Subcutaneous abdominal adipose tissue (tissue), 5 donors: ENCODE measurements around the gene PLA2G15.

Experiments
- H3K27ac ChIP-seq: one replicate; pipeline ENCODE4 v1.7.0; 2013; ENCODE audit warnings: low read depth, mild to moderate bottlenecking, inconsistent platforms, low read length, moderate library complexity
- H3K27me3 ChIP-seq, 5 donors: one replicate each; pipeline ENCODE4 v1.7.0; 2013; ENCODE audit warnings: low read length in 5 of 5, inconsistent platforms in 1 of 5; ENCODE audit not compliant: control insufficient read depth in 5 of 5, insufficient read depth in 4 of 5
- H3K36me3 ChIP-seq, 5 donors: one replicate each; pipeline ENCODE4 v1.7.0; 2013; ENCODE audit warnings: low read length in 5 of 5; ENCODE audit not compliant: control insufficient read depth in 5 of 5, insufficient read depth in 5 of 5
- H3K4me1 ChIP-seq, 5 donors: one replicate each; pipeline ENCODE4 v1.7.0; 2013; ENCODE audit warnings: low read length in 5 of 5, mild to moderate bottlenecking in 3 of 5, moderate library complexity in 1 of 5; ENCODE audit not compliant: control insufficient read depth in 5 of 5, insufficient read depth in 5 of 5
- H3K4me3 ChIP-seq, 5 donors: one replicate each; pipeline ENCODE4 v1.7.0; 2013; ENCODE audit warnings: low read length in 5 of 5, low read depth in 1 of 5
- H3K9ac ChIP-seq, 5 donors: one replicate each; pipeline ENCODE4 v1.7.0; 2013; ENCODE audit warnings: low read length in 5 of 5, mild to moderate bottlenecking in 4 of 5, moderate library complexity in 3 of 5
- H3K9me3 ChIP-seq, 5 donors: one replicate each; pipeline ENCODE4 v1.7.0; 2013; ENCODE audit warnings: low read length in 5 of 5; ENCODE audit not compliant: control insufficient read depth in 5 of 5
- donor health status: healthy.
- donor health status: healthy.
- donor health status: healthy.
- donor health status: healthy.
- donor health status: healthy.

Gene PLA2G15

DNA sequence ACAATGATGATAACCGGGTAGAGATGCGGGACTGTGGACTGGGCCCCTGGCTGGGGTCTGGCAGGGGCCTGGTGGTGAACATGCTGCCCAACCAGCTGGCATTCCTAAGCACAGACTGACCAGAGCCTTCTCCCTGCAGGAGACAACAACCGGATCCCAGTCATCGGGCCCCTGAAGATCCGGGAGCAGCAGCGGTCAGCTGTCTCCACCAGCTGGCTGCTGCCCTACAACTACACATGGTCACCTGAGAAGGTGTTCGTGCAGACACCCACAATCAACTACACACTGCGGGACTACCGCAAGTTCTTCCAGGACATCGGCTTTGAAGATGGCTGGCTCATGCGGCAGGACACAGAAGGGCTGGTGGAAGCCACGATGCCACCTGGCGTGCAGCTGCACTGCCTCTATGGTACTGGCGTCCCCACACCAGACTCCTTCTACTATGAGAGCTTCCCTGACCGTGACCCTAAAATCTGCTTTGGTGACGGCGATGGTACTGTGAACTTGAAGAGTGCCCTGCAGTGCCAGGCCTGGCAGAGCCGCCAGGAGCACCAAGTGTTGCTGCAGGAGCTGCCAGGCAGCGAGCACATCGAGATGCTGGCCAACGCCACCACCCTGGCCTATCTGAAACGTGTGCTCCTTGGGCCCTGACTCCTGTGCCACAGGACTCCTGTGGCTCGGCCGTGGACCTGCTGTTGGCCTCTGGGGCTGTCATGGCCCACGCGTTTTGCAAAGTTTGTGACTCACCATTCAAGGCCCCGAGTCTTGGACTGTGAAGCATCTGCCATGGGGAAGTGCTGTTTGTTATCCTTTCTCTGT is 14.0 kb downstream of the PLA2G15 start:
- H3K9ac ChIP-seq: no peak overlapping the region

GRCh38 chr16:68263559-68264127 is 18.5 kb downstream of the PLA2G15 start:
- H3K9me3 ChIP-seq: no peaks in the 10 kb centered on the region
- no peaks in the 10 kb centered on the region for H3K27me3 ChIP-seq
- H3K4me1 ChIP-seq: peaks cover 4 to 58% (median 34%) of the 10 kb centered on the region in 5 donors
- peak overlapping the region; percentile 98 for H3K27ac ChIP-seq
- peaks cover 0 to 27% (median 21%) of the 10 kb centered on the region in 5 donors for H3K36me3 ChIP-seq
- H3K4me3 ChIP-seq: peak overlapping the region in 4 of 5 donors; percentile 79 to 90 (median 86)
- H3K9ac ChIP-seq: peak overlapping the region; percentile 38 to 96 (median 81)

More for the DNA sequence above, 14.0 kb downstream of the PLA2G15 start:
- no peak overlapping the region for H3K4me3 ChIP-seq
- peaks cover 0 to 61% (median 43%) of the 10 kb centered on the region in 5 donors for H3K36me3 ChIP-seq
- no peaks in the 10 kb centered on the region for H3K27me3 ChIP-seq
- no peaks in the 10 kb centered on the region for H3K9me3 ChIP-seq
- peaks cover 3 to 47% (median 35%) of the 10 kb centered on the region in 5 donors for H3K4me1 ChIP-seq
- H3K27ac ChIP-seq: peak overlapping the region; percentile 60

- H3K27ac ChIP-seq: peak within 1 kb of the TSS; percentile 98
- H3K4me3 ChIP-seq: peak within 1 kb of the TSS; percentile 77 to 90 (median 83)
- H3K27me3 ChIP-seq: no peaks in the 10 kb centered on the region
- H3K36me3 ChIP-seq: peaks cover 4 to 22% (median 15%) of the 10 kb centered on the region in 5 donors
- H3K4me1 ChIP-seq: peaks cover 4 to 51% (median 37%) of the 10 kb centered on the region in 5 donors
- H3K9me3 ChIP-seq: no peaks in the 10 kb centered on the region
- peak within 1 kb of the TSS; percentile 80 to 98 (median 95) for H3K9ac ChIP-seq
Measured at GRCh38 chr16:68264128-68265077, 19.2 kb downstream of the PLA2G15 start, which contains the start of gene SLC7A6. Gene SLC7A6, plus strand, starts transcription at chr16:68264526. Its CDS starts 10,201 bp downstream, at chr16:68274727.

DNA sequence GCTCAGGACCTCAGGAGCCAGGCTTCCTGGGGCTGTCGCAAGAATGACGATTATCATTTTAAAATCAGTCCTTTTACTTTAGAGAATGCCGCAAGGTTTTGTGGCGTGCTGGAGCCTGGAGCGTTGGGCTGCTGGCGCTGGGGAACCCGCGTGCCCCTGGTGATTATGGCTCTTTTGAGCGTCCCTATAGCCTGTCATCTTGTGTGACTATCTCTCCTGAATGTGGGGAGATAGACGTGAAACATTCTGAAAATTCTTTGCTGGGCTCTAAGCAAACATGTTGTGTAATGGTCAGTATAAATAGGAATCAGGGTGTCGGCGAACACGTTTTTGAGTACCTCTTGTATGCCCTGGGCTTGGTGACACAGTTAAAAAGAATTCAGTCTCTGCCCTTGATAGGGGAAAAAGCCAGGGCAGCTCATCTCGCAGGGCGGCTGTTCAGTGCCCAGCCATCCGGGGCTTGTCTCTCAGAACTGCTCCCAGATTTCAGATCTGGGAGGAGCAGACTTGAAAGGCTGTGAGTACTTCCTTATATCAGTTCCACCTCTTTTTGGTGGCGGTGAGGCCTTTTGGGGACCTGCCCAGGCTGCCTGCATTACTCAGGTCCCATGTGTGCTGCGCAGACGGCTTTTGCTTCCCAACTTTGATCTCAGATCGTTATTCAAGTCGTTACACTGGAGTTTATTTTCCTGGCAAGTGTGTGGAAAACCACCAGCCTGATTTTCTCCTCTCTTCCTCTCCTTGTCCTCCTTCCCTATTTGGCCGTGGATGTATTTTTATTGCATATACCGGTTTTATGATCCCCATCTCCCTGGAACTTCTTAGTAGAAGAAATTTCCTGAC is 20.1 kb downstream of the PLA2G15 start:
- peak overlapping the region; percentile 80 to 98 (median 95) for H3K9ac ChIP-seq
- peak overlapping the region; percentile 98 for H3K27ac ChIP-seq
- no peaks in the 10 kb centered on the region for H3K27me3 ChIP-seq
- no peaks in the 10 kb centered on the region for H3K9me3 ChIP-seq
- peaks cover 4 to 54% (median 46%) of the 10 kb centered on the region in 5 donors for H3K4me1 ChIP-seq
- peak overlapping the region; percentile 77 to 90 (median 83) for H3K4me3 ChIP-seq
- peaks cover 2 to 18% (median 6%) of the 10 kb centered on the region in 5 donors for H3K36me3 ChIP-seq

DNA sequence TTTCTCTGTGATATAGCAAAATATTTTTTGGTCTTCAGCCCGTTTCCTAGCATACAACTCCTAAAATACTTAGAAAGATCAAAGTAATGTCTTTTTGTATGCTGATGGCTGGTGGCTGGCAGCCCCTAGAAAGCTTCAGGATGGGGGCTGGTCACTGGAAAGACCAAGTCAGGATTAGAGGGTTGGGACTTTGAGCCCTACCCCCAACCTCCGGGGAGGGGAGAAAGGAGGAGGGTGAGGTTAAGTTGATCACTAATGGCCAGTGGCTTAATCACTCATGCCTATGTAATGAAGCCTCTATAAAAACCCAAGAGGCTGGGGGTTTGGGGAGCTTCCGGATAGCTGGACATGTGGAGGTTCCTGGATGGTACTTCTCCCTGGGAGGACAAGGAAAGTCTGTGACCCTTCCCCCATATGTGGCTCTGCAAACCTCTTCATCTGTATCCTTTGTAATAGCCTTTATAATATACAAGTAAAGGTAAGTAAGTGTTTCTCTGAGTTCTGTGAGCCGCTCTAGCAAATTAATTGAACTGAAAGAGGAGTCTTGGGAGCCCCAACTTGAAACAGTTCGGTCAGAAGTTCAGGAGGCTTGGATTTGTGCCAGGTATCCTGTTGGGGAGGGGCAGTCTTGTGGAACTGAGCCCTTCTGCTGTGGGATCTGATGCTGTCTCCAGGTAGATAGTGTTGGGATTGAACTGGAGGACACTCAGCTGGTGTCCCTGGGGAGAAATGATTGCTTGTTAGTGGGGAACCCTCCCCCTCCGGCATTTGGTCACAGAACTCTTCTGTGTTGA is 22.6 kb downstream of the PLA2G15 start:
- Histone ChIP-seq H3K9ac (peak overlapping the region in 1 of 5 donors; percentile 48), H3K4me3 (peak overlapping the region in 2 of 5 donors; percentile 2 to 16), H3K27ac (peak overlapping the region; percentile 74), H3K4me1 (peaks cover 4 to 76% (median 58%) of the 10 kb centered on the region in 5 donors), H3K36me3 (peaks cover 0 to 20% (median 4%) of the 10 kb centered on the region in 5 donors), H3K9me3 (no peaks in the 10 kb centered on the region), H3K27me3 (no peaks in the 10 kb centered on the region)

GRCh38 chr16:68269793-68270192 is 24.6 kb downstream of the PLA2G15 start:
- Histone ChIP-seq H3K9me3 (no peaks in the 10 kb centered on the region), H3K36me3 (peaks cover 4 to 40% (median 16%) of the 10 kb centered on the region in 5 donors), H3K4me3 (no peak overlapping the region), H3K27ac (peak overlapping the region; percentile 74), H3K9ac (peak overlapping the region in 2 of 5 donors; percentile 7 to 47), H3K4me1 (peaks cover 3 to 72% (median 49%) of the 10 kb centered on the region in 5 donors), H3K27me3 (no peaks in the 10 kb centered on the region)

DNA sequence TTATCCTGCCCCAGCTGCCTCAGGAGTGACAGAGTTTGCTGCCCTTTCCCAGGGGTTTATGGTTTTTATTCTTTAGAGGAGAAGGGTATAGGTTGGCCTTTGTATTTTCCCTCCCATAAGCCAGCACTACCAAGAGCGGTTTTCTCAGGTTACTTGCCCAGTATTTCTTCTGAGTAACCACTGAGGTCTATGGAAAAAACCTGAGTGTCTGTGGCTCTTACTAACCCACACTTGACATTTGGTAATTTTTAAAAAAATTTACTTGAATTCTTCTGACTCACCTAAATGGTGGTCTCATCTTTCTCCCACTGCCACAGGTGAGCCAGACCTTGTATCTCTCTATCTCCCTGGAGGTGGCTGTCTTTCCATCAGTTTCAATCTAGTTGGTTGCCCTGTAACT is 25.2 kb downstream of the PLA2G15 start:
- peak overlapping the region in 2 of 5 donors; percentile 7 to 47 for H3K9ac ChIP-seq
- H3K36me3 ChIP-seq: peaks cover 4 to 43% (median 20%) of the 10 kb centered on the region in 5 donors
- H3K4me3 ChIP-seq: no peak overlapping the region
- peaks cover 3 to 70% (median 46%) of the 10 kb centered on the region in 5 donors for H3K4me1 ChIP-seq
- H3K27ac ChIP-seq: peak overlapping the region; percentile 74
- H3K9me3 ChIP-seq: no peaks in the 10 kb centered on the region
- H3K27me3 ChIP-seq: no peaks in the 10 kb centered on the region

DNA sequence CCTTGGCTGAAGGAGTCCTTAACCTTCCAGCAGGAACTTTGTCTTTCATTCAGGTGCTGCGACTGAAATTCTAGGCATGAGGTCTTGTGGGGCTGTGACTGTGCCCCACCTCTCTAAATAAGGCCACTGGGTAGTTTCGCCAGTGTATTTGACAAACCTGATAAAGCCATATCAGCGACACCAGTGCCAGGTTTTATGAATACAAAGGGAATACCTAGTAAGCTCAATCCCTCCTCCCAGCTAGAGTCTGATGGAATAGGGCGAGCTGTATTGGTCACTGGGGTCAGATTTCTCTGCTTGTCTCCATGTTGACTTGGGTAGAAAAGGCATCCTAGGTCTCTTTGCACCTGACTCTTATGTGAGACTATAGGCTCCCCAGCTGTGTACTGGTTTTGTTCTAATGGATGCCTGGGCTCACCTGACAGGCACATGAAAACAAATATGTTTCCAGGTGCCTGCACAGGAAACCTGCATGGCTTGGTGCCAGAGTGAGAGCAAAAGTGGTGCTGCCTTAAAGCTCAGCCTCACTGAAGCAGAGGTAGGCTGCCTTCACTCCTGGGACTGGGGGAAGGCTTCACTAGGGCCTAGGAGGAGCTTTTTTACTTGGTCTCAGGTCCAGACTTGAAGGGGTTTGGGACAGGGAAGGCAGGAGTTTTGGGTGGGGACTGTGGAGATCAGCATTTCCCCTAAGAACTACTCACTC is 27.5 kb downstream of the PLA2G15 start:
- H3K4me3 ChIP-seq: no peak overlapping the region
- no peaks in the 10 kb centered on the region for H3K9me3 ChIP-seq
- peaks cover 2 to 75% (median 47%) of the 10 kb centered on the region in 5 donors for H3K4me1 ChIP-seq
- peak overlapping the region; percentile 51 for H3K27ac ChIP-seq
- peak overlapping the region in 1 of 5 donors; percentile 6 for H3K9ac ChIP-seq
- peaks cover 8 to 54% (median 20%) of the 10 kb centered on the region in 5 donors for H3K36me3 ChIP-seq
- no peaks in the 10 kb centered on the region for H3K27me3 ChIP-seq
